Measurements from ENCODE around the gene FSTL5.

GRCh38 chr4:162162672-162163071 is 1.1 kb downstream of the FSTL5 start:
- TF ChIP-seq POLR2A (IDR thresholded peaks at IDR 0.05) (no peak), CTCF (IDR thresholded peaks at IDR 0.05) (no peak), POLR2AphosphoS5 (IDR thresholded peaks at IDR 0.05) (no peak)

All from suprapubic skin (tissue), 4 donors.